Nephron progenitor cell (in vitro differentiated cells): ENCODE data around the gene PUM1.

Source experiments
- DNase-seq: peaks from one replicate; pipeline ENCODE4 v3.0.0; 2021
- H3K27ac Mint-ChIP-seq: 2 replicates; pipeline ENCODE4 v1.8.0; 2021; ENCODE audit warnings: mild to moderate bottlenecking, moderate library complexity, mixed read lengths
- H3K27me3 Mint-ChIP-seq: 2 replicates; pipeline ENCODE4 v1.8.0; 2021; ENCODE audit warnings: mild to moderate bottlenecking, low read depth, mixed read lengths; ENCODE audit not compliant: poor library complexity
- H3K36me3 Mint-ChIP-seq: 2 replicates; pipeline ENCODE4 v1.8.0; 2021; ENCODE audit warnings: low read depth, mixed read lengths
- H3K4me1 Mint-ChIP-seq: 2 replicates; pipeline ENCODE4 v1.8.0; 2021; ENCODE audit warnings: mixed read lengths
- H3K4me3 Mint-ChIP-seq: 2 replicates; pipeline ENCODE4 v1.8.0; 2021; ENCODE audit warnings: mild to moderate bottlenecking, moderate library complexity, mixed read lengths
- H3K9me3 Mint-ChIP-seq: 2 replicates; pipeline ENCODE4 v1.8.0; 2021; ENCODE audit warnings: mild to moderate bottlenecking, moderate library complexity, mixed read lengths
- CTCF ChIP-seq: fragments of 200-600 bp; sonication (generic); IDR thresholded peaks from 2 replicates; pipeline ENCODE4 v1.5.0; 2021; ENCODE audit warnings: antibody characterized with exemption

PUM1 gene

GRCh38 chr1:30894508-30894973 lies 171.0 kb downstream of the PUM1 start:
- DNase-seq = no peak
- H3K9me3 Mint-ChIP-seq = no peaks in the 10 kb centered on the region
- no peak for TF ChIP-seq CTCF
- peaks cover 10% of the 10 kb centered on the region for H3K27me3 Mint-ChIP-seq
- H3K36me3 Mint-ChIP-seq = no peaks in the 10 kb centered on the region
- no peak overlapping the region for H3K27ac Mint-ChIP-seq
- H3K4me3 Mint-ChIP-seq = no peak overlapping the region
- peaks cover 51% of the 10 kb centered on the region for H3K4me1 Mint-ChIP-seq

- no peak for TF ChIP-seq CTCF
- Mint-ChIP-seq H3K36me3 (no peaks in the 10 kb centered on the region), H3K27me3 (peaks cover 6% of the 10 kb centered on the region), H3K9me3 (no peaks in the 10 kb centered on the region), H3K4me3 (no peak overlapping the region), H3K4me1 (peaks cover 54% of the 10 kb centered on the region), H3K27ac (no peak overlapping the region)
- DNase-seq = no peak
Observed at GRCh38 chr1:30893776-30894507, 171.6 kb downstream of the PUM1 start.

- Mint-ChIP-seq H3K4me3 (no peak overlapping the region), H3K9me3 (no peaks in the 10 kb centered on the region), H3K4me1 (peaks cover 63% of the 10 kb centered on the region), H3K27me3 (peaks cover 9% of the 10 kb centered on the region), H3K27ac (no peak overlapping the region), H3K36me3 (no peaks in the 10 kb centered on the region)
- no peak for TF ChIP-seq CTCF
- no peak for DNase-seq
Observed at GRCh38 chr1:30892671-30893073, 172.8 kb downstream of the PUM1 start.

- H3K9me3 Mint-ChIP-seq = no peaks in the 10 kb centered on the region
- DNase-seq = no peak
- no peak for TF ChIP-seq CTCF
- no peaks in the 10 kb centered on the region for H3K36me3 Mint-ChIP-seq
- H3K4me1 Mint-ChIP-seq = peaks cover 64% of the 10 kb centered on the region
- peaks cover 9% of the 10 kb centered on the region for H3K27me3 Mint-ChIP-seq
- no peak overlapping the region for H3K27ac Mint-ChIP-seq
- no peak overlapping the region for H3K4me3 Mint-ChIP-seq
Observed at GRCh38 chr1:30891227-30891552, 174.3 kb downstream of the PUM1 start.

- H3K27ac Mint-ChIP-seq = no peak overlapping the region
- H3K4me1 Mint-ChIP-seq = peaks cover 64% of the 10 kb centered on the region
Observed at GRCh38 chr1:30890502-30891226, 174.9 kb downstream of the PUM1 start.

More at GRCh38 chr1:30890502-30891226, 174.9 kb downstream of the PUM1 start:
- no peaks in the 10 kb centered on the region for H3K36me3 Mint-ChIP-seq
- peaks cover 12% of the 10 kb centered on the region for H3K27me3 Mint-ChIP-seq
- no peak for TF ChIP-seq CTCF
- no peaks in the 10 kb centered on the region for H3K9me3 Mint-ChIP-seq
- no peak overlapping the region for H3K4me3 Mint-ChIP-seq
- no peak for DNase-seq
